GM13976 (cell line): ENCODE data around the gene ZSCAN20.

ENCODE experiments used
- DNase-seq: peaks from one replicate; pipeline ENCODE4 v3.0.0; 2012; ENCODE audit warnings: low spot score
- in situ Hi-C: fragments of 300-500 bp; cut with MboI; formaldehyde crosslinking; loops from one replicate; pipeline ENCODE4 v1.12.0; 2022; ENCODE audit warnings: low sequenced_read_pairs, mixed read lengths, inconsistent platforms; ENCODE audit not compliant: unreplicated experiment
- TF ChIP-seq, protein P1 (sequence below): IDR thresholded peaks from 2 replicates; pipeline ENCODE4 v1.5.1; 2012; ENCODE audit warnings: borderline replicate concordance, mild to moderate bottlenecking; ENCODE audit not compliant: insufficient read depth; ENCODE audit errors: extremely low read depth, missing control alignments, control extremely low read depth

Gene ZSCAN20

DNA sequence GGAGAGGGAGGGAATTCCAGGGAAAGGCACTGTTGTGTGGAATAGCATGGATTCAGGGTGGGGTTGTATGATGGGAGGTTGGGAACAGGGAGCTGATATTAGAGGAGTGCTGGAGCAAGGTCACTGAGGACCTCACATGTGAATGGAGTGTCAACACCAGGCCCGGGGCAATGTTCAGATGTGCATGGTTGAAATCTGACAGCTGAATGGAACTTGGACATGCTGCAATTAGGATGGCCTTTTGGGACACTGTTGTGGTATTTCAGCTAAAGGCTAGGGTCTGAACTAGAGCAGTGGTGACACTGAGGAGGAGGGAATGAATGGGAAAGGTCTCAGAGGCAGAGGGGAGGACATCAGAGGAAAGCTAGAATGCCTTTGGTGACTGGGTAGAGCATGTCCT lies 25.0 kb downstream of the ZSCAN20 start:
- DNase-seq: no peak
- TF ChIP-seq, protein P1, sequence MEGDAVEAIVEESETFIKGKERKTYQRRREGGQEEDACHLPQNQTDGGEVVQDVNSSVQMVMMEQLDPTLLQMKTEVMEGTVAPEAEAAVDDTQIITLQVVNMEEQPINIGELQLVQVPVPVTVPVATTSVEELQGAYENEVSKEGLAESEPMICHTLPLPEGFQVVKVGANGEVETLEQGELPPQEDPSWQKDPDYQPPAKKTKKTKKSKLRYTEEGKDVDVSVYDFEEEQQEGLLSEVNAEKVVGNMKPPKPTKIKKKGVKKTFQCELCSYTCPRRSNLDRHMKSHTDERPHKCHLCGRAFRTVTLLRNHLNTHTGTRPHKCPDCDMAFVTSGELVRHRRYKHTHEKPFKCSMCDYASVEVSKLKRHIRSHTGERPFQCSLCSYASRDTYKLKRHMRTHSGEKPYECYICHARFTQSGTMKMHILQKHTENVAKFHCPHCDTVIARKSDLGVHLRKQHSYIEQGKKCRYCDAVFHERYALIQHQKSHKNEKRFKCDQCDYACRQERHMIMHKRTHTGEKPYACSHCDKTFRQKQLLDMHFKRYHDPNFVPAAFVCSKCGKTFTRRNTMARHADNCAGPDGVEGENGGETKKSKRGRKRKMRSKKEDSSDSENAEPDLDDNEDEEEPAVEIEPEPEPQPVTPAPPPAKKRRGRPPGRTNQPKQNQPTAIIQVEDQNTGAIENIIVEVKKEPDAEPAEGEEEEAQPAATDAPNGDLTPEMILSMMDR: no peak
- in situ Hi-C loops: no loop called here

DNA sequence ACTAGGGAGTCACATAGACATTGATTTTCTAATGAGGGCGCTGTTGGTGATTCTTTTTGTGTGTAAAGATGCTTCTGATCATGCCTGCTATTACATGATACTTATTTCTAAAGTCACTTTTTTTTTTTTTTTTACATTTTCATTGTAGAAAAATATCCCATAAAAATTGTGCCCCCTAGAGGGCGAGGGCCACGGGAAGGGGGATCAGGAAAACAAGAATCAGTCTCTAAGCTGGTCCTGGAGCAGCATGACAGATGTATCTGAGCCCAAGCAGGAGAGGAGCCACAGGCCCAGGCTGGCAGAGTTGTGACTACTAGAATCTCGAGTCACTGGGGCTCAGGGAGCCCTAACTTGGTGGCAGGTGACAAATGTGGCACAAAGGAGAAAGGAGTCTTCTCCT lies 28.1 kb downstream of the ZSCAN20 start:
- DNase-seq: no peak
- TF ChIP-seq, protein P1: no peak
- in situ Hi-C loops: no loop called here

DNA sequence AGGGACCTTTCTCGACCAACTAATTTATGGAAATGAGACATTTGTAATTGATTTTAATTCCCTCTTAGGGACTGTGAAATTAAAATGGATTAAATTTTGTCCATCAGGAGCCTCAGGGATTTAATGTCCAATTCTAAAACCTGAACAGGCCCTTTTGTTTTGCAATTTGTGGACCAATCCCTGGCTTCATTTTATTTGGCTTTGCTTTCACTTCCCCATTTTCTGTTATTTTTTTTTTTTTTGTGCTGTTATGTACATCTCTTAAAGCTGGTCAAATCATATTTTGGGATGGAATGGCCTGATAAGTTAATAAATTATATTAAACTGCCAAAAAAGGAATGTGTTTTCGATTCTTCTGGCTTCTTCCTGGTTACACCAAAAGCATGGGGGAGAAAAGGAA lies 28.9 kb downstream of the ZSCAN20 start:
- in situ Hi-C loops: no loop called here
- DNase-seq: no peak
- TF ChIP-seq, protein P1: no peak

DNA sequence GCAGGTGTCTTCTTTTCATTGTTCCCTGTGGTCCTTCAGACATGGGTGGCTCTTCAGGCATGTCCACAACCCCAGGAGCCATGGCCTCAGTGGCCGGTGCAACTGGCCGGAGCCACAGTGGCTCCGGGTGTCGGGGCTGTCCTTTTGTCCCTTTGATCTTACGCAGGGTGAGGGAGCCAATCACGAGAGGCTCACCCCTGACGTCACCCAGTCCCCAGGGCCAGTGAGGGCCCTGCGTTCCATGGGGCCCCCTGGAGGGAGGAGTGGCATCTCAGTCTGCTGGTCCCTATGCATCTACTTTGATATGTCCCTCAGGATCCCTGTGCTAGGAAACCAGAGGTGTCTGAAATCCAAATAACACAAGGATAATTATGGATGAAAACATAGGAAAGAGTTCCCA lies 29.3 kb downstream of the ZSCAN20 start:
- in situ Hi-C loops: no loop called here
- TF ChIP-seq, protein P1: no peak
- no peak for DNase-seq

DNA sequence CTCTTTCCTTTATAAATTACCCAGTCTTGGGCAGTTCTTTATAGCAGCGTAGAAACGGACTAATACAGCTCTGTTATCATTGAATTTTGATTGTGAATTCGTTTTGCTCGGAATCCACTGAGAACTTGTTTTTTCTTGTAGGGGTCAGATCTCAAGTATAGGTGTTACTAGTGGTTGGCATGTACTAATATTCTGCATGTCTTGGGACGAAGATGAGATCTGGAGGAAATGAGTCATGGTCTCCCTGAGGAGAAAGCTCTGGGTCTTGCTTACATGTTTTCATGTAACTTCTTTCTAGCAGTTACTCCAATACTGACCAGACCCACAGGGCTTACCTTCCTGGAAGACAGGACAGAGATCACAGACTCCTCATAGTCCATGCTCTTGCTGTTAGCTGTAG lies 30.3 kb downstream of the ZSCAN20 start:
- no peak for DNase-seq
- TF ChIP-seq, protein P1: no peak

DNA sequence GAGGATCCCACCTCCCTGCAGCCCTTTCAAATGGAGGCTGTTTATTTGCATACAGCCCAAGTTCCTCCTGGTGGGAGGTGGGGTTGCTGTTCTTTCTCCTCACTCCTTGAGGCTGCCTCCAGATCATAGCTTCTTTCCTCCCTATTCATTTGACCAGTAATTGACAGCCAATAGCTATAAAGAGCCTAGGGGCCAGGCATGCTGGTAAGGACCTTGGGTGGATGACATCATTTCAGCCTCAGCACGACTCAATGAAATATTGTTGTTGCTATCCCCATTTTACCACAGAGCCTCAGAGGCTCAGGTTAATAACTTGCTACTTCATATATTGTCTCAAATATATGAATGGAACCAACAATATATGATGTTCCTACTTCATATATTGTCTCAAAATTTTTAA lies 31.1 kb downstream of the ZSCAN20 start:
- in situ Hi-C loops: no loop called here
- TF ChIP-seq, protein P1: no peak
- DNase-seq: no peak

More for the DNA sequence above, 30.3 kb downstream of the ZSCAN20 start:
- in situ Hi-C loops: no loop called here

DNA sequence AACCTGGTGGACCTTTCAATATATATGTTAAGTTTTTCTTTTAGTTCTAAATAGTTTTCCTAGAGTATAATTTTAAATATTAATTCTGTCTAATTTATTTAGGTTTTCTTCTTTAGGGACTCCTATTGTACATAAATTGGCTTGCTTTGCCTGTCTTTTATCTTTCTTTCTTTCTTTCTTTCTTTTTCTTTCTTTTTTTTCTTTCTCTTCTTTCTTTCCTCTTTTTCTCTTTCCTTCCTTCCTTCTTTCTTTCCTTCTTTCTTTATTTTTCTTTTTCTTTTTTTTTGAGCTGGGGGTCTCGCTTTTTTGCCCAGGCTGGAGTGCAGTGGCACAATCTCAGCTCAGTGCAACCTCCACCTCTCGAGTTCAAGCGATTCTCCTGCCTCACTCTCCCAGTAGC lies 35.2 kb downstream of the ZSCAN20 start:
- TF ChIP-seq, protein P1: no peak
- DNase-seq: no peak
- in situ Hi-C loops: no loop called here
